Spleen (tissue), 11 donors: ENCODE results near the gene WNT9A. TPM values are rescaled to one million over a fixed set of nuclear protein-coding genes. Genes with fewer than 3 reads are reported as not detected.

Source experiments
- DNase-seq: peaks from one replicate; pipeline ENCODE4 v3.0.0-alpha.2; 2020
- H3K27ac ChIP-seq, 8 donors: fragments of 200-600 bp; sonication (generic) in 7 of 8; 1 replicate in 4 of 8; 2 replicates in 4 of 8; pipeline versions ENCODE4 v1.5.0 to v1.8.0; 2016 to 2021; ENCODE audit warnings: inconsistent platforms in 4 of 8, mild to moderate bottlenecking in 4 of 8, moderate library complexity in 1 of 8
- H3K27me3 ChIP-seq, 7 donors: fragments of 200-600 bp; sonication (generic) in 6 of 7; replicated peaks in 1 of 7; 1 replicate in 4 of 7; 2 replicates in 3 of 7; pipeline versions ENCODE4 v1.5.0 to v1.8.0; 2016 to 2021; ENCODE audit warnings: inconsistent platforms in 3 of 7, mild to moderate bottlenecking in 1 of 7
- H3K36me3 ChIP-seq, 6 donors: fragments of 200-600 bp; sonication (generic) in 5 of 6; 1 replicate in 4 of 6; 2 replicates in 2 of 6; pipeline versions ENCODE4 v1.5.0 to v1.8.0; 2016 to 2021; ENCODE audit warnings: inconsistent platforms in 2 of 6
- H3K4me1 ChIP-seq, 6 donors: fragments of 200-600 bp; sonication (generic) in 5 of 6; 1 replicate in 3 of 6; 2 replicates in 3 of 6; pipeline versions ENCODE4 v1.5.0 to v1.8.0; 2016 to 2021; ENCODE audit warnings: inconsistent platforms in 3 of 6
- H3K4me3 ChIP-seq, 8 donors: fragments of 200-600 bp; sonication (generic) in 7 of 8; 1 replicate in 4 of 8; 2 replicates in 4 of 8; pipeline versions ENCODE4 v1.5.0 to v1.8.0; 2016 to 2021; ENCODE audit warnings: inconsistent platforms in 4 of 8, mild to moderate bottlenecking in 4 of 8, moderate library complexity in 2 of 8
- H3K9me3 ChIP-seq, 8 donors: fragments of 200-600 bp; sonication (generic) in 7 of 8; 1 replicate in 4 of 8; 2 replicates in 4 of 8; pipeline versions ENCODE4 v1.5.0 to v1.8.0; 2016 to 2021; ENCODE audit warnings: inconsistent platforms in 4 of 8
- POLR2A ChIP-seq, 3 donors: fragments of 450-650 bp; IDR thresholded peaks; one replicate each; pipeline ENCODE4 v1.5.1; 2017; ENCODE audit warnings: antibody characterized with exemption in 3 of 3, mild to moderate bottlenecking in 1 of 3
- POLR2AphosphoS5 ChIP-seq, 3 donors: sonication (generic); formaldehyde crosslinking; IDR thresholded peaks; one replicate each; pipeline ENCODE4 v1.5.1; 2017; ENCODE audit warnings: antibody characterized with exemption in 3 of 3
- WGBS, 5 donors: extraction: QIAGEN DNeasy Blood & Tissue Kit in 3 of 5; methylation state at CpG; one replicate each; pipeline versions ENCODE4 v1.1.5 to v1.1.7; 2013 to 2018; 5-methylcytosine and 5-hydroxymethylcytosine counted together
- intact Hi-C: fragments of 100-400 bp; cut with DNase I; formaldehyde crosslinking; loops from one replicate; pipeline ENCODE4 v1.15.0; 2023; ENCODE audit warnings: low total_unique reads
- microRNA-seq, 3 donors: library from miRNA; unstranded; fragments of <30 nt; microRNA quantifications; one replicate each; pipeline versions ENCODE4 to v1.1.0, GENCODE V29; 2019 to 2020
- polyA plus RNA-seq, 3 donors: library from polyadenylated mRNA; stranded (reverse); fragments of 200-250 nt; gene quantifications; one replicate each; pipeline ENCODE4 v1.2.1, GENCODE V29; 2013
- small RNA-seq, 4 donors: library from RNA; depleted of rRNA; stranded (forward); fragments of <200 nt; gene quantifications; one replicate each; pipeline ENCODE3, GENCODE V24; 2016
- total RNA-seq, 7 donors: library from RNA; depleted of rRNA in 3 of 7; stranded (reverse); fragments of >200 nt in 3 of 7; fragmentation: NEBNext Ultra II Directional in 4 of 7; extraction: Animal tissue kit (Norgen Biotek cat#: 25700) in 4 of 7; gene quantifications; one replicate each; pipeline versions ENCODE4 v1.1.0 to v1.2.1, GENCODE V29; 2016 to 2021
- TF ChIP-seq, protein P1 (sequence below), 11 experiments: fragments of 200-600 bp in 7 of 11; fragments of 450-650 bp in 4 of 11; sonication (generic) in 4 of 11; IDR thresholded peaks in 8 of 11; conservative IDR thresholded peaks in 3 of 11; 1 replicate in 7 of 11; 2 replicates in 4 of 11; pipeline versions ENCODE4 v1.4.0 to v1.8.0; 2016 to 2021; ENCODE audit warnings: antibody characterized with exemption in 11 of 11, inconsistent platforms in 4 of 11, mild to moderate bottlenecking in 1 of 11
- donor health status: healthy with polysubstance abuse.
- donor health status: DM: no; HTN: no; CAD: no; lungs with moderate emphysema.
- donor health status: DM: no; HTN: no; CAD: no.
- donor health status: Bipolar disorder and iron deficiency.
- donor health status: healthy.
- donor health status: DM: no; HTN: no; CAD: no.
- donor health status: DM: yes; HTN: yes; CAD: no.

Gene WNT9A
- total and polyA plus RNA-seq, 10 donors: 0.08 to 3.6 (median 0.77) TPM

DNA sequence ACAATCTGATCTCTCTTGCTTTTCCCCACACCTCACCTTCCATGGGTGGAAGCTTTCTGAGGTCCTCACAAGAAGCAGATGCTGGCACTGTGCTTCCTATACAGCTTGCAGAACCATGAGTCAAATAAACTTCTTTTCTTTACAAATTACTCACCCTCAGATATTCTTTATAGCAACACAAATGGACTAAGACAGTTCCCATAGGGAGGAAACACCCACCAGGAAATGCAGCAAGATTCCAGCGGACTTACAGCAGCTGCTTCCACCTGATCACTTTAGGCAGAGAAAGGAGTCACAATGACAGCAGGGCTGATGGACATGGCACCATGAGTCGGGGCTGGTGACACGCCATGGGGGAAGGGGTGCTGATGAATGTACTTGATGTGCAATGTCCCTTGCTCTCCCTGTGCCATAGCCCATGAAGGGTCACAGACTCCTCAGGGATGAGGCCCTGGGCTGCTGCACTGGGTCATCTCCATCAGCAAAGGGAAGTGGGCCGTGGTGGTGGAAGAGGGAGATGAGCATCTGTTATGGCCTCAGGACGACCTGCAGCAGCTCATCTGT lies 78.4 kb downstream of the WNT9A start:
- H3K36me3 ChIP-seq: no peaks in the 10 kb centered on the region
- H3K4me3 ChIP-seq: no peak overlapping the region
- peaks cover 0 to 12% (median 5%) of the 10 kb centered on the region in 6 donors for H3K4me1 ChIP-seq
- TF ChIP-seq POLR2A (IDR thresholded peaks at IDR 0.05): no peak
- no peak for TF ChIP-seq POLR2AphosphoS5 (IDR thresholded peaks at IDR 0.05)
- TF ChIP-seq, protein P1, sequence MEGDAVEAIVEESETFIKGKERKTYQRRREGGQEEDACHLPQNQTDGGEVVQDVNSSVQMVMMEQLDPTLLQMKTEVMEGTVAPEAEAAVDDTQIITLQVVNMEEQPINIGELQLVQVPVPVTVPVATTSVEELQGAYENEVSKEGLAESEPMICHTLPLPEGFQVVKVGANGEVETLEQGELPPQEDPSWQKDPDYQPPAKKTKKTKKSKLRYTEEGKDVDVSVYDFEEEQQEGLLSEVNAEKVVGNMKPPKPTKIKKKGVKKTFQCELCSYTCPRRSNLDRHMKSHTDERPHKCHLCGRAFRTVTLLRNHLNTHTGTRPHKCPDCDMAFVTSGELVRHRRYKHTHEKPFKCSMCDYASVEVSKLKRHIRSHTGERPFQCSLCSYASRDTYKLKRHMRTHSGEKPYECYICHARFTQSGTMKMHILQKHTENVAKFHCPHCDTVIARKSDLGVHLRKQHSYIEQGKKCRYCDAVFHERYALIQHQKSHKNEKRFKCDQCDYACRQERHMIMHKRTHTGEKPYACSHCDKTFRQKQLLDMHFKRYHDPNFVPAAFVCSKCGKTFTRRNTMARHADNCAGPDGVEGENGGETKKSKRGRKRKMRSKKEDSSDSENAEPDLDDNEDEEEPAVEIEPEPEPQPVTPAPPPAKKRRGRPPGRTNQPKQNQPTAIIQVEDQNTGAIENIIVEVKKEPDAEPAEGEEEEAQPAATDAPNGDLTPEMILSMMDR (IDR thresholded peaks at IDR 0.05 in 8 of 11, conservative IDR thresholded peaks at IDR 0.05 in 3 of 11): no peak
- H3K9me3 ChIP-seq: peaks cover 0 to 24% (median 14%) of the 10 kb centered on the region in 8 donors
- 25 to 47% (median 35%) methylated on average over 5 of the region's 5 CpGs for WGBS, 5 donors
- intact Hi-C loops: no loop called here
- H3K27ac ChIP-seq: no peak overlapping the region
- DNase-seq: no peak
- H3K27me3 ChIP-seq: peaks cover 0 to 31% (median 0%) of the 10 kb centered on the region in 7 donors

Small RNA genes within 50 kb of the gene (microRNA-seq; reads per million reads assigned to microRNA genes)
- 0 to 0.70 (median 0.28) reads per million in 3 donors for gene MIR5008

Small RNA genes within 50 kb of the gene (small RNA-seq; reads per million reads assigned to genes)
- gene MIR5008 (0 to 0.21 (median 0) reads per million in 4 donors), gene SEPT14P17 (0 reads per million in 4 donors)

Other genes starting within 250 kb of the WNT9A start
- 10 to 100 TPM; 14.3 to 35.4 (median 21.1) TPM for gene JMJD4, start 212.6 kb downstream of the WNT9A start, total RNA-seq
- gene JMJD4, start 212.6 kb downstream of the WNT9A start, polyA plus RNA-seq: 10 to 100 TPM; 11.2 to 17.2 (median 14.5) TPM
- 10 to 100 TPM; 20.6 to 42.7 (median 27.8) TPM for gene SNAP47, start 212.5 kb downstream of the WNT9A start, total RNA-seq
- 10 to 100 TPM in 2 of 3 donors, 1 to 10 TPM in 1; 10.0 to 14.4 (median 11.2) TPM for gene SNAP47, start 212.5 kb downstream of the WNT9A start, polyA plus RNA-seq
- gene PRSS38, start 132.3 kb downstream of the WNT9A start, total RNA-seq: not detected
- gene PRSS38, start 132.3 kb downstream of the WNT9A start, polyA plus RNA-seq: not detected
- not detected for gene WNT3A, start 59.1 kb upstream of the WNT9A start, total RNA-seq
- gene WNT3A, start 59.1 kb upstream of the WNT9A start, polyA plus RNA-seq: not detected
- 100 to 1,000 TPM; 302 to 387 (median 338) TPM for gene ARF1, start 134.8 kb upstream of the WNT9A start, total RNA-seq
- 100 to 1,000 TPM; 150 to 282 (median 231) TPM for gene ARF1, start 134.8 kb upstream of the WNT9A start, polyA plus RNA-seq
- 10 to 100 TPM in 6 of 7 donors, 1 to 10 TPM in 1; 7.3 to 14.2 (median 11.9) TPM for gene C1orf35, start 155.4 kb upstream of the WNT9A start, total RNA-seq
- 10 to 100 TPM; 18.7 to 23.4 (median 21.7) TPM for gene C1orf35, start 155.4 kb upstream of the WNT9A start, polyA plus RNA-seq
- gene MRPL55, start 161.4 kb upstream of the WNT9A start, total RNA-seq: 100 to 1,000 TPM in 1 of 7 donors, 10 to 100 TPM in 6; 32.3 to 103 (median 39.0) TPM
- 100 to 1,000 TPM in 2 of 3 donors, 10 to 100 TPM in 1; 95.2 to 114 (median 111) TPM for gene MRPL55, start 161.4 kb upstream of the WNT9A start, polyA plus RNA-seq
- gene GUK1, start 192.3 kb upstream of the WNT9A start, total RNA-seq: 100 to 1,000 TPM; 167 to 218 (median 186) TPM
- 100 to 1,000 TPM; 279 to 499 (median 316) TPM for gene GUK1, start 192.3 kb upstream of the WNT9A start, polyA plus RNA-seq
- 1 to 10 TPM in 6 of 7 donors, under 1 TPM in 1; 0.94 to 3.5 (median 2.4) TPM for gene GJC2, start 202.0 kb upstream of the WNT9A start, total RNA-seq
- under 1 TPM; 0.35 to 0.96 (median 0.67) TPM for gene GJC2, start 202.0 kb upstream of the WNT9A start, polyA plus RNA-seq
- 10 to 100 TPM in 5 of 7 donors, 1 to 10 TPM in 2; 7.1 to 14.7 (median 11.6) TPM for gene IBA57, start 217.9 kb upstream of the WNT9A start, total RNA-seq
- gene IBA57, start 217.9 kb upstream of the WNT9A start, polyA plus RNA-seq: 1 to 10 TPM in 2 of 3 donors, under 1 TPM in 1; 0.59 to 4.3 (median 1.1) TPM